Ovary (tissue), 9 donors: ENCODE data around the gene PRR18. TPM values are rescaled to one million over a fixed set of nuclear protein-coding genes. Genes with fewer than 3 reads are reported as not detected.

Experiments
- DNase-seq, 5 donors: peaks; one replicate each; pipeline ENCODE4 v3.0.0-alpha.2; 2019 to 2020
- H3K27ac ChIP-seq, 2 donors: fragments of 200-600 bp; one replicate each; pipeline versions ENCODE4 v1.5.1 to v1.8.0; 2019 to 2022
- H3K27me3 ChIP-seq: fragments of 200-600 bp; one replicate; pipeline ENCODE4 v1.8.0; 2022
- H3K36me3 ChIP-seq: fragments of 200-600 bp; sonication (generic); one replicate; pipeline ENCODE4 v1.5.1; 2019
- H3K4me1 ChIP-seq: one replicate; pipeline ENCODE4 v1.8.1; 2013; ENCODE audit warnings: mild to moderate bottlenecking, moderate library complexity; ENCODE audit not compliant: insufficient read depth
- H3K4me3 ChIP-seq: fragments of 200-600 bp; sonication (generic); one replicate; pipeline ENCODE4 v1.5.1; 2017
- H3K9me3 ChIP-seq, 2 donors: fragments of 200-600 bp in 1 of 2; sonication (generic) in 1 of 2; one replicate each; pipeline versions ENCODE4 v1.5.1 to v1.8.1; 2013 to 2019; ENCODE audit warnings: mild to moderate bottlenecking in 1 of 2, moderate library complexity in 1 of 2
- EP300 ChIP-seq: sonication (generic); formaldehyde crosslinking; IDR thresholded peaks from one replicate; pipeline ENCODE4 v1.6.1; 2017; ENCODE audit warnings: antibody characterized with exemption
- POLR2A ChIP-seq: fragments of 450-650 bp; IDR thresholded peaks from one replicate; pipeline ENCODE4 v1.6.1; 2017; ENCODE audit warnings: antibody characterized with exemption, mild to moderate bottlenecking, moderate library complexity
- WGBS, 3 donors: extraction: QIAGEN DNeasy Blood & Tissue Kit in 1 of 3; methylation state at CpG; one replicate each; pipeline versions ENCODE4 v1.1.5 to v1.1.7; 2013 to 2017; 5-methylcytosine and 5-hydroxymethylcytosine counted together
- intact Hi-C, 4 donors: fragments of 100-400 bp; cut with DNase I; formaldehyde crosslinking; loops; one replicate each; pipeline versions ENCODE4 v1.11.0 to v1.15.1; 2022 to 2023
- polyA plus RNA-seq, 2 donors: library from polyadenylated mRNA; stranded (reverse); fragments of 200-250 nt in 1 of 2; fragments of 350-450 nt in 1 of 2; fragmentation: Illumina TruSeq in 1 of 2; extraction: RNeasy Lipid Tissue Mini Kit (QIAGEN cat#74804) in 1 of 2; gene quantifications; one replicate each; pipeline ENCODE4 v1.2.3, GENCODE V29; 2013 to 2014
- total RNA-seq, 7 donors: library from RNA; depleted of rRNA in 2 of 7; stranded (reverse); fragments of >200 nt in 2 of 7; fragmentation: NEBNext Ultra II Directional in 3 of 7; extraction: Animal tissue kit (Norgen Biotek cat#: 25700) in 3 of 7; gene quantifications; one replicate each; pipeline versions ENCODE4 v1.1.0 to v1.2.4, GENCODE V29; 2016 to 2023
- TF ChIP-seq, protein P1 (sequence below), 3 donors: fragments of 450-650 bp in 2 of 3; fragments of 200-600 bp in 1 of 3; IDR thresholded peaks; one replicate each; pipeline versions ENCODE4 v1.5.1 to v1.8.0; 2016 to 2022; ENCODE audit warnings: antibody characterized with exemption in 3 of 3, mild to moderate bottlenecking in 1 of 3
- donor health status: DM: no; HTN: no; CAD: no; lungs with moderate emphysema.
- donor health status: DM: no; HTN: no; CAD: no.
- donor health status: Bipolar disorder and iron deficiency.
- donor health status: DM: yes; HTN: yes; CAD: no.
- donor health status: DM: no; HTN: no; CAD: no.
- donor health status: DM: yes; HTN: yes; CAD: no.

The PRR18 gene
- total and polyA plus RNA-seq, 9 donors, result 0.05 to 5.1 (median 0.25) TPM; not detected in 5

GRCh38 chr6:166301611-166302529 lies 6.3 kb downstream of the PRR18 start:
- no peak for DNase-seq
- intact Hi-C loops, result no loop called here
- no peaks in the 10 kb centered on the region for H3K4me1 ChIP-seq
- H3K4me3 ChIP-seq, result no peak overlapping the region
- no peak overlapping the region for H3K27ac ChIP-seq
- H3K9me3 ChIP-seq, result no peaks in the 10 kb centered on the region
- H3K36me3 ChIP-seq, result no peaks in the 10 kb centered on the region
- TF ChIP-seq, protein P1, sequence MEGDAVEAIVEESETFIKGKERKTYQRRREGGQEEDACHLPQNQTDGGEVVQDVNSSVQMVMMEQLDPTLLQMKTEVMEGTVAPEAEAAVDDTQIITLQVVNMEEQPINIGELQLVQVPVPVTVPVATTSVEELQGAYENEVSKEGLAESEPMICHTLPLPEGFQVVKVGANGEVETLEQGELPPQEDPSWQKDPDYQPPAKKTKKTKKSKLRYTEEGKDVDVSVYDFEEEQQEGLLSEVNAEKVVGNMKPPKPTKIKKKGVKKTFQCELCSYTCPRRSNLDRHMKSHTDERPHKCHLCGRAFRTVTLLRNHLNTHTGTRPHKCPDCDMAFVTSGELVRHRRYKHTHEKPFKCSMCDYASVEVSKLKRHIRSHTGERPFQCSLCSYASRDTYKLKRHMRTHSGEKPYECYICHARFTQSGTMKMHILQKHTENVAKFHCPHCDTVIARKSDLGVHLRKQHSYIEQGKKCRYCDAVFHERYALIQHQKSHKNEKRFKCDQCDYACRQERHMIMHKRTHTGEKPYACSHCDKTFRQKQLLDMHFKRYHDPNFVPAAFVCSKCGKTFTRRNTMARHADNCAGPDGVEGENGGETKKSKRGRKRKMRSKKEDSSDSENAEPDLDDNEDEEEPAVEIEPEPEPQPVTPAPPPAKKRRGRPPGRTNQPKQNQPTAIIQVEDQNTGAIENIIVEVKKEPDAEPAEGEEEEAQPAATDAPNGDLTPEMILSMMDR (IDR thresholded peaks at IDR 0.05), result no peak
- peaks cover under 1% of the 10 kb centered on the region for H3K27me3 ChIP-seq
- 81 to 86% (median 85%) methylated on average over 17 of the region's 17 CpGs for WGBS, 3 donors

- intact Hi-C loops, result no loop called here
- no peak overlapping the region for H3K27ac ChIP-seq
- H3K4me1 ChIP-seq, result no peaks in the 10 kb centered on the region
- 73 to 78% (median 76%) methylated on average over 9 of the region's 9 CpGs for WGBS, 3 donors
- H3K27me3 ChIP-seq, result no peaks in the 10 kb centered on the region
- H3K36me3 ChIP-seq, result no peaks in the 10 kb centered on the region
- H3K9me3 ChIP-seq, result no peaks in the 10 kb centered on the region
- TF ChIP-seq, protein P1 (IDR thresholded peaks at IDR 0.05), result no peak
- TF ChIP-seq EP300 (no peak), POLR2A (no peak)
- no peak for DNase-seq
- no peak overlapping the region for H3K4me3 ChIP-seq
These were observed 7.7 kb downstream of the PRR18 start for GRCh38 chr6:166300357-166300987.

DNA sequence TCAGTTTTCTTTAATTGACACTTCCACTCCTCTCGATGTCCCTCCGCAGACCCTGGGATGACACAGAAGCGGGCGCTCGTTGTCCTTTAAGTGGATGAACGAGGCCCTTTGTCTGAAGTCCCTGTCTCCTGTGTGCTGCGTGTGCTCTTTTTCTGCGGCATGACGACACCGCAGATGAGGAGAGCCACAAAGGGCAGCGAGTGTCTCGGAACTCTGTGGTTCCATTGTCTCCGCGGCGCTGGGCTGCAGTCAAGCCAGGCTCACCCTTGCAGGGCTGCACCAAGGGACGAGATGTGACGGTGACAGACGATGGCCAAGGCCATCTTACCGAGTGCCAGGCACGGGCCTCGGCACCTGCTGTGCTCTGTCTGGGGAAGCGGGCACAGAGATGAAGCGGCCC lies 10.6 kb downstream of the PRR18 start:
- Histone ChIP-seq H3K9me3 (no peaks in the 10 kb centered on the region), H3K4me1 (no peaks in the 10 kb centered on the region), H3K27ac (no peak overlapping the region), H3K36me3 (no peaks in the 10 kb centered on the region), H3K4me3 (no peak overlapping the region), H3K27me3 (no peaks in the 10 kb centered on the region)
- no peak for TF ChIP-seq POLR2A
- no peak for TF ChIP-seq EP300
- TF ChIP-seq, protein P1 (IDR thresholded peaks at IDR 0.05), result no peak
- intact Hi-C loops, result no loop called here
- 92 to 95% (median 93%) methylated on average over 23 of the region's 23 CpGs for WGBS, 3 donors
- DNase-seq, result no peak

DNA sequence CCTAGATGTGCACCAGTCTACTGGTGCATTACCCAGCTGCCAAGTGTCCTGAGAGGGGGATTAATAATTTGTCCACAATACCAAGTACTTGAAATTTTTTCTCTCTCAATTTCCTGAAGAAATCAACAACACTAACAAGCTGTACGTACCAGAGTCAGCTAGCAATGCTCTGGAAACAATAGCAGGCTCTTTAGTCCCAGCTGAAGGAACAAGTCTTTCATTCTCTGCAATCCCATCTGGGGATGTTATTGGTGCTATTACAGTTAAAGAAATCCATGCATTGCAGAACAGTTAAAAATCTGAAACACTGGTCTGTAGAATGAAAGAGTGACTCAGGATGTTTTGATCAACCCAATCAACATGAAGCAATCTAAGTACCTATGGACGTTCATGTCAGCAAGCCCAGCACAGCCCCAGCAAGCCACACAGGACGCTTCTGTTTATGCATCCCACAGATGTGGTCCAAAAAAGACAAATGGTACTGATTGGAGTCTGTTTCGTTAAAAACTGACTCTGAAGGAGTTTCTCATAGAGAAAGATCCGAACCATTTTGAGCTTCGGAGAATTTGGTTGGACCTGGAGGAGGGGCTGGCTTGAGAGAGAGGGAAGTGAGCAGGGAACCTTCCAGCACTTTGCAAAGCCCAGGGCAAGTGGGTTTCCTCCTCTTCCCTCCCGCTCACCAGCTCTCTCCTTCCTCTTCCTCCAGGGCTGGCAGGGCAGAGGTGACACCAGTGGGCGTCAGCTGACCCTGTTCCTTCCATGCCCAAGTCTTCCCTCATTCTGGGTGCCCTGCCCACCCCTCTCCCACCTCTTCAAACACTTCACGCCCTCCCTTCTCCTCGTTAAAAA lies 11.9 kb downstream of the PRR18 start:
- Histone ChIP-seq H3K27me3 (no peaks in the 10 kb centered on the region), H3K27ac (no peak overlapping the region), H3K9me3 (no peaks in the 10 kb centered on the region), H3K36me3 (no peaks in the 10 kb centered on the region), H3K4me3 (no peak overlapping the region), H3K4me1 (no peaks in the 10 kb centered on the region)
- intact Hi-C loops, result no loop called here
- TF ChIP-seq POLR2A (no peak), EP300 (no peak)
- TF ChIP-seq, protein P1 (IDR thresholded peaks at IDR 0.05), result no peak
- DNase-seq, result no peak
- 81 to 83% (median 82%) methylated on average over 10 of the region's 10 CpGs for WGBS, 3 donors
